AG08396 (cell line): ENCODE data around the gene MAPK11.

Experiments
- DNase-seq: peaks from one replicate; pipeline ENCODE4 v3.0.0; 2012; ENCODE audit warnings: low spot score, mixed read lengths

MAPK11 gene

DNA sequence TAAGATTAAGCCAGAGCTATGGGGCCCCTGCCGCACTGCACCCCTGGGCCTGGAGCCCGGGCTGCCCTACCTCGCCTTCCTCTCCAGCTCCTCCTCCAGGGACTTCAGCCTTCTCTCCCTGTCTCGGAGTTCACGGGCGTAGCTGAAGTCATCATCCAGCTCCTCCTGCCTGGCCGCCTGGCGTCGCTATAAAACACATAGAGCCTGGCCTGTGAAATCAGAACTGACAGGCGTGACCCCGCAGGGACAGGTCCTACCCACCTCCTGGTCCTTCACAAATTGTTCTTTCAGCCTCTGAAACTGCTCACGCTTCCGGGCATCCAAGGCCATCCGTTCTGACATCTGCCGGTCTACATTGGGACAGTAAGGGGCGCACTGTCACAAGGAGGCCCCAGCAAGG lies 46.1 kb downstream of the MAPK11 start:
- no peak for DNase-seq

DNA sequence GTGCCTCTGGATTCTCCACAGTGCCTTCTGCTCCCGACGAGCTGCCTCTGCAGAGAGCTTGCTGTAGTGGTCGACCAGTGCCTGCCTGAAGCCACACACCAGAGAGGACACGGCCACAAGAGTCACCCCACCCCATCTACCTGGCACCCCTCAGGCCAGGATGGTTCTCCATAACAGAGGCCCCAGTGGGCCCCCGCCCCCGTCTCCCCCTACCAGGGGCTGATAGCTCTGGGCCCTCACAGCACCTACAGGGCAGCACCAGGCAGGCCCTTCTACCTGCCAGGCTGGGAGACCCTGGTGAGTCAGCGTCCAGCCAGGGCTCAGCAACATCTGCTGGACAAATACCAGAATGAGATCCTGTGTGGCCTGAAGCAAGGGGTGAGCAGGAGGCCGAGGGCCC lies 47.7 kb downstream of the MAPK11 start:
- DNase-seq = no peak

DNA sequence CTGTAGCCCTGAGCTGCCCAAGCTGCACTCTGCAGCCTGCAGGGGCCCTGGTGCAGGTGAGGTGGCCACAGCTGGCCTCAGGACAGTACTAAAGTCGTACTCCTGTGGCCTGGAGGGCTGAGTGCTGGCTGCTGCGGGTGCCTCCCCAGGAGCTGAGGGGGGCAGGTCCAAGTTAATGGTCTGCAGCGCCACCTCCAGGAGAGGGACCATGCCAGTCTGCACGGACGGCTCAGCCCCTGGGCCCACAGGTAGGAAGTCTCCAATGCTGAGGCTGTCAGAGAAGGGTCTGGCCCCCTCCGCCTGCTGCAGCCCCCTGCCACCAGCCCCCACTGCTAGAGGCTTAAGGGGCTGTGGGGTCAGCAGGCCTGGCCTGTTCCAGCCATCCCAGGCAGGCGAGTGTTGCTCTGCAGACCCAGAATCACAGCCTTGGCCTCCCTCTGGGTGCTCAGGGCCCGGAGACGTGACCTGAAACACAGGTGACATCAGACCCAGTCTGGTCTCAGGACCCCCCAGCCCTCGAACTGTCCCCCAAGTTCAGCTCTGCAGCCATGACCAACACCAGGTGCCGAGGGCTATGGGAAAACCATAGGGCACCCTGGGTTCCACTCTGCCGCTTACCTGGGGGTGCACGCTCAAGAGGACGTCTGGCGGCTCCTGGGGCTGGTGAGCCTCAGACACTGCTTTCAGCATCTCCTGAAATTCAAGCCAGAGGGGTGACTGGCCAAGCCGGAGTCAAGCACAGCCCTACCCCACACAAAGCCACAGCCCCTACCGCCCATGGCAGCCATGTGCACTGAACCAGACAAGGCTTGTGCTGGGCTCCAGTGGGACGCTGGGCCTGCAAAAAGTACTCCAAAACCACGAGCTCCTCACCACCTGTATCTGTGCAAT lies 48.5 kb downstream of the MAPK11 start:
- no peak for DNase-seq

DNA sequence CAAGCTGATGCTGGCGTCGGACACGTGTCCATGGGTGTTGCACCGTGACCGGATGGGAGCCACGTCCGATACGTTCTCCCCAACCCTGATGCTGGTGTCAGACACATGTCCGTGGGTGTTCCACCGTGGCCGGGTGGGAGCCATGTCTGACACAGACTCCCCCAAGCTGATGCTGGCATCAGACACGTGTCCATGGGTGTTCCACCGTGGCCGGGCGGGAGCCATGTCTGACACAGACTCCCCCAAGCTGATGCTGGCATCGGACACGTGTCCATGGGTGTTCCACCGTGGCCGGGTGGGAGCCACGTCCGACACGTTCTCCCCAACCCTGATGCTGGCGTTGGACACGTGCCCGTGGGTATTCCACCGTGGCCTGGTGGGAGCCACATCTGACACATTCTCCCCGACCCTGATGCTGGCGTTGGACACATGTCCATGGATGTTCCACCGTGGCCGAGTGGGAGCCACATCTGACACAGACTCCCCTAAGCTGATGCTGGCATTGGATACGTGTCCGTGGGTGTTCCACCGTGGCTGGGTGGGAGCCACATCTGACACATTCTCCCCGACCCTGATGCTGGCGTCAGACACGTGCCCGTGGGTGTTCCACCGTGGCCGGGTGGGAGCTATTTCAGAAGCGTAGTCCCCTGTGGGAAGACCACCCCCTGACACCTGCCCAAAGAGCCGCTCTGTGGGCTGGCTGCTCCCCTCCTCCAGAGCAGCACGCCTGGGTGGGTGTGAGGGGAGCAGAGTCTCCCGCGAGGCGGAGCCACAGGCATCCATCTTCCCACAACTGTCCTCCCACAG lies 49.4 kb downstream of the MAPK11 start:
- DNase-seq = no peak

DNA sequence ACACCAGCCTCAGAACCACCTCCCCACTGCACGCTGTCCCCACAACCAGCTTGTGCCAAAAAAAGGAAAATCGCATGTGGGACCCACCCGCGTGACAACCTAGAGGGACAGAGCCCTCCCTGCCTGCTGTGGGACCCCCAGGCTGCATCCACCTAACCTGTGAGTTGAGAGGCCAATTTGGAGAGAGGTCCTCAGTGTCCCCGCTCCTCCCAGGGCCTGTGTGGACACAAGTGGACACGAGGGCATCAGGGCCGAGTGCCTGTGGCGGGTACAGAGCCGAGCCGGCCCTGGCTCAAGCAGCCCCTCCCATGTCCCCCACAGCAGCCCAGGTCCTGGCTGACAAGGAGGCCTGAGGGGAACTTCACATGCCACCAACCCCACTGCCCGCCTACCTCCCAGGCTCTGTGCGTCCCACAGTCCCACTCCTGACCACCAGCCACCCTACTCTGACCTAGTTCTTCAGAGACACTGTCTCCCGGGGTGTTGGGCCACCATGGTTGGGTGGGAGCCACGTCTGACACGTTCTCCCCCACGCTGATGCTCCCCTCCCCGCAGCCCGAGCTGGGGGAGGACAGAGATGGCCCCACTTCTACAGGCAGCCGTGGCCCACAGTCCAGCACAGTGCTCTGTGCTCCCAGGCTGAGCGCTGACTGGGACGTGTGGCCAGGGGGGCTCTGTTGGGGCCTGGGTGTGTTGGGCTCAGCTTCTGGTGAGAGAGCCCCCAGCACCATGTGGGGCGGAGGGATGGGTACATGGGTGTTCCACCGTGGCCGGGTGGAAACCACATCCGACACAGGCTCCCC lies 50.2 kb downstream of the MAPK11 start:
- DNase-seq = no peak

DNA sequence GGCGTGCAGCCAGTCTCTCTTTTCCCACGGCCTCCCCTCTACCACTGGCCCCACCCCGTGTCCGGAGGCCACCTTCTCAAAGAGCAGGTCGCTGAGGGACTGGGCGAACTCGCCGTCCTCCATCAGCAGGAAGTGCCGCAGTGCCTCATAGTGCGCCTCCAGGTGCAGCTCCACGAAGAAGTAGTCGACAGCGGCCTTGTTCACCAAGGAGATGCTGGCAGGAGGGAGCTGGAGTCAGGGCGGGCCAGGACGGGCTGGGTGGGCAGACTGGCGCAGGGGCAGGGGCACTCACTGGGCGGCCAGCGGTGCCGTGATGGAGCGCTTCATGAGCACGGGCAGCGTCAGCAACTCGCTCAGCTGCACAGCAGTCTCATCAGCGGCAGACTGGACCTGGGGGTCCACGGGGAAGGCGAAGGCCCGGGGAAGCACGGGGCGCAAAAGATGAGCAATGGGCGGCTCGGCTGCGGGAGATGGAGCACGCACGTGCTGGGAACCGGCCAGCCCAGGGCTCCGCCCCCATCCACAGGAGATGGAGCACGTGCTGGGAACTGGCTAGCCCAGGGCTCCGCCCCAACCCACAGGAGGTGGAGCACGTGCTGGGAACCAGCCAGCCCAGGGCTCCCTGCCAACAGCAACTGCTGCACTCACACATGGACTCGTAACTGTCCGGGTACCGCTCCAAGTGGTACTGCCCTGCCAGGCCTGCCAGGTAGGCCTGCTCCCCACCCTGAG lies 51.0 kb downstream of the MAPK11 start:
- DNase-seq = peak; percentile 94

DNA sequence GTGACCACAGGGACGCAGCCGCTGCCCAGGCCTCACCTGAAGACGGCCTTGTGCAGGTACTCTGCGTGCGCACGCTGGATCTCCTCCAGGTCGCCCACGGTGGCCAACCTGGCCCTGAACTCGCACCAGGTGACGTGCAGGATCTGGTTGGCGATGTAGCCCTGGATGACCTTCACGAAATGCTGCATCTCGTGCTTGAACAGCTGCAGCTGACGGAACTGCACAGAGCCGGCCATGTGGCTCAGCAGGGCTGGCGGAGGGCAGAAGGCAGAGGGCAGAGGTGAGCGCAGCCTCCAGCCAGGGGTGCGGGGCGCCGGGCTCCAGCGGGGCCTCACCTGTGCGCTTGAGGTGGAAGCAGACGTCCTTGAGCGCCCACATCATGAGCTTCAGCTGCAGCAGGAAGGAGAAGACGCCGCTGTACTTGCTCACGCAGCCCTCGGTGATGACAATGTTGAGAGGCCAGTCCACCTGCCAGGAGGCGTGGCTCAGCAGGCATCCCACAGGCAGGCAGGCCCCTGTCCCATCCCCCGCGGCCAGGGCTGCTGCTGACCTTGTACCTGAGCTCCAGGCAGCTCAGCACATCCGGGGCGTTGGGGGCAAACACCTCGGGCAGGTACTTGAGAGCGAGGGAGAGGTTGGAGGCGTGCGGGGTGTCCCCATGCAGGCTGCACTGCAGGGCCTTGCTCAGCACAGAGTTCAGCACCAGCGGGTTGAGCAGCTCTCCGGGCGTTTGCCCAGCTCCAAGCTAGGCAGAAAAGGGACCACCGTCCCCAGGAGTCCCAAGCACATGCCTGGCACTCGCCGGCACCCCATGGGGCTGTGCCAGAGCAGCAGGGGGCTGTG lies 51.8 kb downstream of the MAPK11 start:
- no peak for DNase-seq

DNA sequence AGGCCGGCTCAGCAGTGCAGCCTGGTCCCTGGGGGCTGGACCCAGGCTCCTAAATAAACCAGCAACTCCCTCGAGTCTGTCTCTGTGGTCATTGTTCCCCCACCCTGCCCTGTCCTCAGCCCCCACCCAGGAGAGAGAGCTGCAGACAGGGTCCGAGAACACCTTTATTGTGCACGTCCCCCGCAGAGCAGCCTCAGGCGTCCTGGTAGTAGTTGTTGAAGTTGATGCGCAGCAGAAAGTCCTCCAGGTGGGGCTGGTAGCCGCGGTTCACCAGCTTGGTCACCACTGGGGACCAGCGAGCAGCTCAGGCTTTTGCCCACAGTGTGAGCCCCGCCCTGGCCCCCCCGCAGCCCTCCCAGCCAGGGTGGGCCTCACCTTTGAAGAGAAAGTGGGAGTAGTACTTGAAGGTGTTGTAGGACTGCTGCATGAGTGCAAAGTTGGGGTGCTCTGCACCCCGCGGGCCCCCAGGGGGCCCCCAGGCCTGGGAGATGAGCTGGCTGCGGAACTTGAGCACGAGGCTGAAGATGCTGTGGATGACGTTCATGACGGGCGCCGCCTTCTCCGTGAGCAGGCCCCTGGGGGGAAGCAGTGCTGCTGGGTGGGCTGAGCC lies 52.5 kb downstream of the MAPK11 start:
- no peak for DNase-seq

DNA sequence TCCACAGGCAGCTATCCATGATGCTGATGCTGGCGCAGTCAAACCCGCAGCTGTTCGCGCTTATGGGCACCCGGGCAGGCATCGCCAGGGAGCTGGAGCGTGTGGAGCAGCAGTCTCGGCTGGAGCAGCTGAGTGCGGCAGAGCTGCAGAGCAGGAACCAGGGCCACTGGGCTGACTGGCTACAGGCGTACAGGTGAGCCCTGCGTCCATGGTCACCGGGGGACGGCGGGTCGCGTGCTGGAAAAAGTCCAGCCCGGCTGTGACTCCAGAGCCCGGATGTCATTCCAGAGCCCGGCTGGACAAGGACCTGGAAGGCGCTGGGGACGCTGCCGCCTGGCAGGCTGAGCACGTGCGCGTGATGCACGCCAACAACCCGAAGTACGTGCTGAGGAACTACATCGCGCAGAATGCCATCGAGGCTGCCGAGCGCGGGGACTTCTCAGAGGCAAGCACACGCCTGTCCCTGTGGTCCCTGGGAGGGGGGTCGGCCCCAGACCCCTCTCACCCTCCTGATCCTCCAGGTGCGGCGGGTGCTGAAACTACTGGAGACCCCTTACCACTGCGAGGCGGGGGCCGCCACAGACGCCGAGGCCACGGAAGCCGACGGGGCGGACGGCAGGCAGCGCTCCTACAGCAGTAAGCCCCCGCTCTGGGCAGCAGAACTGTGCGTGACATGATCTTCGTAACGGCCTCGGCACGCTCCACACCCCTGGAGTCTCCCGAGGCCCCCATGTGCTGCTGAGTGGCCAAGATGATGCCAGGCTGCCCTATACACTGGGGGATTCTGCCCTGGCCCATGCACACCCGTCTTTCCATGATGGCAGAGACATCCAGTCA lies 53.3 kb downstream of the MAPK11 start:
- DNase-seq = no peak

DNA sequence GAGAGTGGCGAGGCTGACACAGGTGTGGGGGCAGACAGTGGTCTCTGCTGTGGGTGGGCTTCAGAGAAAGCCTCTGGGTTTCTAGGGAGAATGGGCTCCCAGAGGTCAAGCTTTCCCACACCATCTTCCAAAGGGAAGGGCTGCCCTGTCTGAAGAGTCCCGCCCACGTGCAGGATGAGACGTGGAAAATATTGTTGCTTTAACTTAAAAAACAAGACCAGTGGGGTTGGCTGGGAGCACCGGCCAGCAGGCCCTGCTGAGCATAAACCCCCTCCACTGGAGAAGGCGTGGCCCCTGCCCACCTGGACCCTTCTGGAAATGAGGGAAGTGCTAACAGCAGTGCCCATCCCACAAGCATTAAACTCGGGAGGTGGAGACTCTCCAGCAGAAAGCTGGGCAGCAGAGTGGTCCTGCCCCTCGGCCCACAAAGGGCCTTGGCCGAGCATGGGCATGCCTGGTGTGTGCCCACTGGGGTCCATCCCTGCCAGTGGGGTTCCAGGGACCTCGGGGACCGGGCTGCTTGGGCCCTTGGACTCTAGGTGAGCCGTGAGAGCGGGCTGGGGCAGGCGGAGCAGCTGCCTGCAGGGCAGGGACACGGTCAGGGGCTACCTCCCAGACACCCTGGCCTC lies 54.0 kb downstream of the MAPK11 start:
- no peak for DNase-seq

DNA sequence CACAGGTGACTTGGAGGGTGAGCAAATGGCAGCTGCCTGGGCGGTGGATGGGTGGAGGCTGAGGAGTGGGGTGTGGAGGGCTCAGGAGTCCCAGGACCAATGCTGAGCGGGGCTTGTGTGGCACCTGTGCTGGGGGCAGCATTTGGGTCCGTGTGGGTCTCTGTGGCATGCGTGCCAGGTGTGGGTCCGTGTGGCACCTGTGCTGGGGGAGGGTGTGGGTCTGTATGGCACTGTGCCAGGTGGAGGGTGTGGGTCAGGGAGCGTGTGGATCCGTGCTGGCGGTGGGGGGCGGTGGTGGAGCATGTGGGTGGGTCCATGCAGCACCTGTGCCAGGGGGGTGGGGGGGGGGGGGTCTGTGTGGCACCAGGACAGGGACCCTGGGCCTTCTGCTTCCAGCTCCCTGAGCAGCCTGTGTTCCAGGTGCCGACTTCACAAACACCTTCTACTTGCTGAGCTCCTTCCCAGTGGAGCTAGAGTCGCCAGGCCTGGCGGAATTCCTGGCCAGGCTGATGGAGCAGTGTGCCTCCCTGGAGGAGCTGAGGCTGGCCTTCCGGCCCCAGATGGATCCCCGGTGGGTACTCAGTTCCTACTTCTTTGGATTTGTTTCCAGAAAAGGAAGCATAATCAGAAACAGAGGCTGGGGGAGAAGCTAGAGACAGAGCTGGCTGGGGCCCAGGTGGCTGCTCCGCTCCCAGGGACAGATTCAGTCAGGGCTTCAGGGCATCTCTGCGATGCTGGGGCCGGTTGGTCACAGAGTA lies 54.7 kb downstream of the MAPK11 start:
- DNase-seq = no peak
